GM23338 (cell line): ENCODE results near the gene GALNT15.

ENCODE experiments used
- CTCF ChIP-seq, 2 experiments: fragments of 200-600 bp in 1 of 2; sonication (generic) in 1 of 2; conservative IDR thresholded peaks; 2 replicates each; pipeline versions ENCODE4 v1.5.1 to v1.6.1; 2016 to 2017; ENCODE audit warnings: antibody characterized with exemption in 2 of 2, low read depth in 2 of 2, mild to moderate bottlenecking in 2 of 2, moderate library complexity in 1 of 2
- JUNB ChIP-seq: IDR thresholded peaks from one replicate; pipeline ENCODE4 v1.6.1; 2016; ENCODE audit warnings: antibody characterized with exemption; ENCODE audit not compliant: unreplicated experiment

- TF ChIP-seq JUNB (no peak), CTCF (conservative IDR thresholded peaks at IDR 0.05; ENCODE audit: low read depth in 2 of 2) (peak; percentile 82 to 85)
These were observed 74.9 kb downstream of the GALNT15 start for GRCh38 chr3:16249336-16249735.
